Spleen (tissue), 11 donors: ENCODE measurements around the gene MRPS30. TPM values are rescaled to one million over a fixed set of nuclear protein-coding genes. Genes with fewer than 3 reads are reported as not detected.

Source experiments
- DNase-seq: peaks from one replicate; pipeline ENCODE4 v3.0.0-alpha.2; 2020
- H3K27ac ChIP-seq, 8 donors: fragments of 200-600 bp; sonication (generic) in 7 of 8; 1 replicate in 4 of 8; 2 replicates in 4 of 8; pipeline versions ENCODE4 v1.5.0 to v1.8.0; 2016 to 2021; ENCODE audit warnings: inconsistent platforms in 4 of 8, mild to moderate bottlenecking in 4 of 8, moderate library complexity in 1 of 8
- H3K27me3 ChIP-seq, 7 donors: fragments of 200-600 bp; sonication (generic) in 6 of 7; replicated peaks in 1 of 7; 1 replicate in 4 of 7; 2 replicates in 3 of 7; pipeline versions ENCODE4 v1.5.0 to v1.8.0; 2016 to 2021; ENCODE audit warnings: inconsistent platforms in 3 of 7, mild to moderate bottlenecking in 1 of 7
- H3K36me3 ChIP-seq, 6 donors: fragments of 200-600 bp; sonication (generic) in 5 of 6; 1 replicate in 4 of 6; 2 replicates in 2 of 6; pipeline versions ENCODE4 v1.5.0 to v1.8.0; 2016 to 2021; ENCODE audit warnings: inconsistent platforms in 2 of 6
- H3K4me1 ChIP-seq, 6 donors: fragments of 200-600 bp; sonication (generic) in 5 of 6; 1 replicate in 3 of 6; 2 replicates in 3 of 6; pipeline versions ENCODE4 v1.5.0 to v1.8.0; 2016 to 2021; ENCODE audit warnings: inconsistent platforms in 3 of 6
- H3K4me3 ChIP-seq, 8 donors: fragments of 200-600 bp; sonication (generic) in 7 of 8; 1 replicate in 4 of 8; 2 replicates in 4 of 8; pipeline versions ENCODE4 v1.5.0 to v1.8.0; 2016 to 2021; ENCODE audit warnings: inconsistent platforms in 4 of 8, mild to moderate bottlenecking in 4 of 8, moderate library complexity in 2 of 8
- H3K9me3 ChIP-seq, 8 donors: fragments of 200-600 bp; sonication (generic) in 7 of 8; 1 replicate in 4 of 8; 2 replicates in 4 of 8; pipeline versions ENCODE4 v1.5.0 to v1.8.0; 2016 to 2021; ENCODE audit warnings: inconsistent platforms in 4 of 8
- POLR2A ChIP-seq, 3 donors: fragments of 450-650 bp; IDR thresholded peaks; one replicate each; pipeline ENCODE4 v1.5.1; 2017; ENCODE audit warnings: antibody characterized with exemption in 3 of 3, mild to moderate bottlenecking in 1 of 3
- POLR2AphosphoS5 ChIP-seq, 3 donors: sonication (generic); formaldehyde crosslinking; IDR thresholded peaks; one replicate each; pipeline ENCODE4 v1.5.1; 2017; ENCODE audit warnings: antibody characterized with exemption in 3 of 3
- WGBS, 5 donors: extraction: QIAGEN DNeasy Blood & Tissue Kit in 3 of 5; methylation state at CpG; one replicate each; pipeline versions ENCODE4 v1.1.5 to v1.1.7; 2013 to 2018; 5-methylcytosine and 5-hydroxymethylcytosine counted together
- intact Hi-C: fragments of 100-400 bp; cut with DNase I; formaldehyde crosslinking; loops from one replicate; pipeline ENCODE4 v1.15.0; 2023; ENCODE audit warnings: low total_unique reads
- polyA plus RNA-seq, 3 donors: library from polyadenylated mRNA; stranded (reverse); fragments of 200-250 nt; gene quantifications; one replicate each; pipeline ENCODE4 v1.2.1, GENCODE V29; 2013
- total RNA-seq, 7 donors: library from RNA; depleted of rRNA in 3 of 7; stranded (reverse); fragments of >200 nt in 3 of 7; fragmentation: NEBNext Ultra II Directional in 4 of 7; extraction: Animal tissue kit (Norgen Biotek cat#: 25700) in 4 of 7; gene quantifications; one replicate each; pipeline versions ENCODE4 v1.1.0 to v1.2.1, GENCODE V29; 2016 to 2021
- TF ChIP-seq, protein P1 (sequence below), 11 experiments: fragments of 200-600 bp in 7 of 11; fragments of 450-650 bp in 4 of 11; sonication (generic) in 4 of 11; IDR thresholded peaks in 8 of 11; conservative IDR thresholded peaks in 3 of 11; 1 replicate in 7 of 11; 2 replicates in 4 of 11; pipeline versions ENCODE4 v1.4.0 to v1.8.0; 2016 to 2021; ENCODE audit warnings: antibody characterized with exemption in 11 of 11, inconsistent platforms in 4 of 11, mild to moderate bottlenecking in 1 of 11
- donor health status: healthy with polysubstance abuse.
- donor health status: DM: no; HTN: no; CAD: no; lungs with moderate emphysema.
- donor health status: DM: no; HTN: no; CAD: no.
- donor health status: Bipolar disorder and iron deficiency.
- donor health status: healthy.
- donor health status: DM: no; HTN: no; CAD: no.
- donor health status: DM: yes; HTN: yes; CAD: no.

The MRPS30 gene
- total and polyA plus RNA-seq, 10 donors = 18.2 to 75.5 (median 33.0) TPM

- Histone ChIP-seq H3K27ac (no peak overlapping the region), H3K27me3 (no peaks in the 10 kb centered on the region), H3K4me3 (no peak overlapping the region), H3K4me1 (no peaks in the 10 kb centered on the region), H3K9me3 (peaks cover 0 to 4% (median 0%) of the 10 kb centered on the region in 8 donors), H3K36me3 (no peaks in the 10 kb centered on the region)
- no peak for DNase-seq
- TF ChIP-seq, protein P1, sequence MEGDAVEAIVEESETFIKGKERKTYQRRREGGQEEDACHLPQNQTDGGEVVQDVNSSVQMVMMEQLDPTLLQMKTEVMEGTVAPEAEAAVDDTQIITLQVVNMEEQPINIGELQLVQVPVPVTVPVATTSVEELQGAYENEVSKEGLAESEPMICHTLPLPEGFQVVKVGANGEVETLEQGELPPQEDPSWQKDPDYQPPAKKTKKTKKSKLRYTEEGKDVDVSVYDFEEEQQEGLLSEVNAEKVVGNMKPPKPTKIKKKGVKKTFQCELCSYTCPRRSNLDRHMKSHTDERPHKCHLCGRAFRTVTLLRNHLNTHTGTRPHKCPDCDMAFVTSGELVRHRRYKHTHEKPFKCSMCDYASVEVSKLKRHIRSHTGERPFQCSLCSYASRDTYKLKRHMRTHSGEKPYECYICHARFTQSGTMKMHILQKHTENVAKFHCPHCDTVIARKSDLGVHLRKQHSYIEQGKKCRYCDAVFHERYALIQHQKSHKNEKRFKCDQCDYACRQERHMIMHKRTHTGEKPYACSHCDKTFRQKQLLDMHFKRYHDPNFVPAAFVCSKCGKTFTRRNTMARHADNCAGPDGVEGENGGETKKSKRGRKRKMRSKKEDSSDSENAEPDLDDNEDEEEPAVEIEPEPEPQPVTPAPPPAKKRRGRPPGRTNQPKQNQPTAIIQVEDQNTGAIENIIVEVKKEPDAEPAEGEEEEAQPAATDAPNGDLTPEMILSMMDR (IDR thresholded peaks at IDR 0.05 in 8 of 11, conservative IDR thresholded peaks at IDR 0.05 in 3 of 11) = no peak
- TF ChIP-seq POLR2A (IDR thresholded peaks at IDR 0.05) (no peak), POLR2AphosphoS5 (IDR thresholded peaks at IDR 0.05) (no peak)
- WGBS, 5 donors = 87 to 93% (median 92%) methylated on average over 1 of the region's 1 CpG
- intact Hi-C loops = no loop called here
Observed at GRCh38 chr5:44833249-44833648, 24.5 kb downstream of the MRPS30 start.

DNA sequence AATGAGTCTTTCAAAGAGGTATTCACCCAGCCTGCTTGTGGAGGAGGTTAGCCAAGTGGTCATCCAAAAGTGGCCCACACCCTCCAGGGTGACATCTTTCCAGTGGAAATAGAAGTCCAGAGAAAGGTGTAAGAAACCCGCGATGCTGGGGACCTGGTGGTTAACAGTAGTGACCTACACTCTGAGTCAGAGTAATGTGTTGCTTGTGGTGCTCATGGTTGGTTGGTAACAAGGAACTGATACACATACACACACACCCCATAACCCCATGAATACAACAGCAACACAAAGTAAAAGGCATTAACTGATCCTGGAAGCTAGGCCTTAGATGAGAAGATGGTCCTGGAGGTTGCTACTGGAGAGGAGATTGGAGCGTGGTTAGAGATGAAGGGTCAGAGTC, 26.9 kb downstream of the MRPS30 start:
- Histone ChIP-seq H3K4me3 (no peak overlapping the region), H3K36me3 (peaks cover 0 to 6% (median 0%) of the 10 kb centered on the region in 6 donors), H3K9me3 (peaks cover 0 to 21% (median 14%) of the 10 kb centered on the region in 8 donors), H3K4me1 (no peaks in the 10 kb centered on the region), H3K27ac (no peak overlapping the region), H3K27me3 (no peaks in the 10 kb centered on the region)
- TF ChIP-seq, protein P1 (IDR thresholded peaks at IDR 0.05 in 8 of 11, conservative IDR thresholded peaks at IDR 0.05 in 3 of 11) = no peak
- TF ChIP-seq POLR2AphosphoS5 (IDR thresholded peaks at IDR 0.05) (no peak), POLR2A (IDR thresholded peaks at IDR 0.05) (no peak)
- WGBS, 5 donors = 85 to 97% (median 92%) methylated on average over 3 of the region's 3 CpGs
- no peak for DNase-seq
- intact Hi-C loops = no loop called here

GRCh38 chr5:44839018-44839681, 30.4 kb downstream of the MRPS30 start:
- TF ChIP-seq POLR2AphosphoS5 (IDR thresholded peaks at IDR 0.05) (no peak), POLR2A (IDR thresholded peaks at IDR 0.05) (no peak)
- TF ChIP-seq, protein P1 (IDR thresholded peaks at IDR 0.05 in 8 of 11, conservative IDR thresholded peaks at IDR 0.05 in 3 of 11) = no peak
- DNase-seq = no peak
- no peaks in the 10 kb centered on the region for H3K4me1 ChIP-seq
- peaks cover 0 to 21% (median 14%) of the 10 kb centered on the region in 8 donors for H3K9me3 ChIP-seq
- no peaks in the 10 kb centered on the region for H3K27me3 ChIP-seq
- no peak overlapping the region for H3K27ac ChIP-seq
- intact Hi-C loops = no loop called here
- peaks cover 0 to 6% (median 0%) of the 10 kb centered on the region in 6 donors for H3K36me3 ChIP-seq
- H3K4me3 ChIP-seq = no peak overlapping the region
- WGBS, 5 donors = 83 to 100% (median 89%) methylated on average over 1 of the region's 1 CpG

GRCh38 chr5:44842496-44843282, 33.9 kb downstream of the MRPS30 start:
- DNase-seq = no peak
- WGBS, 5 donors = 88 to 95% (median 92%) methylated on average over 2 of the region's 2 CpGs
- intact Hi-C loops = no loop called here
- Histone ChIP-seq H3K9me3 (peaks cover 0 to 21% (median 14%) of the 10 kb centered on the region in 8 donors), H3K4me1 (no peaks in the 10 kb centered on the region), H3K27me3 (no peaks in the 10 kb centered on the region), H3K36me3 (peaks cover 0 to 6% (median 0%) of the 10 kb centered on the region in 6 donors), H3K27ac (no peak overlapping the region), H3K4me3 (no peak overlapping the region)
- TF ChIP-seq POLR2A (IDR thresholded peaks at IDR 0.05) (no peak), POLR2AphosphoS5 (IDR thresholded peaks at IDR 0.05) (no peak)
- TF ChIP-seq, protein P1 (IDR thresholded peaks at IDR 0.05 in 8 of 11, conservative IDR thresholded peaks at IDR 0.05 in 3 of 11) = no peak
